ENCODE data around the gene POU6F2. TPM values are rescaled to one million over a fixed set of nuclear protein-coding genes. Genes with fewer than 3 reads are reported as not detected.

The POU6F2 gene
- total RNA-seq, 4 donors from 2014 or later = 0.91 TPM; not detected in 3

- intact Hi-C loops (cut with DNase I; ENCODE audit: low total_unique reads) = no loop called here
- Histone ChIP-seq H3K9me3 (no peaks in the 10 kb centered on the region), H3K27ac (no peak overlapping the region), H3K4me1 (no peaks in the 10 kb centered on the region), H3K4me3 (no peak overlapping the region), H3K27me3 (no peaks in the 10 kb centered on the region), H3K36me3 (no peaks in the 10 kb centered on the region)
- TF ChIP-seq CTCF (IDR thresholded peaks at IDR 0.05) = no peak
- TF ChIP-seq POLR2A (IDR thresholded peaks at IDR 0.05) = no peak
- no peak for DNase-seq
These were observed 65.0 kb downstream of the POU6F2 start for GRCh38 chr7:39042670-39043069.

GRCh38 chr7:39043531-39043930 is 65.8 kb downstream of the POU6F2 start:
- intact Hi-C loops (cut with DNase I; ENCODE audit: low total_unique reads) = no loop called here
- H3K27me3 ChIP-seq = no peaks in the 10 kb centered on the region

GRCh38 chr7:39044489-39044888 is 66.8 kb downstream of the POU6F2 start:
- intact Hi-C loops (cut with DNase I; ENCODE audit: low total_unique reads) = no loop called here
- no peaks in the 10 kb centered on the region for H3K9me3 ChIP-seq

More at GRCh38 chr7:39043531-39043930, 65.8 kb downstream of the POU6F2 start:
- no peaks in the 10 kb centered on the region for H3K9me3 ChIP-seq
- H3K4me1 ChIP-seq = no peaks in the 10 kb centered on the region
- TF ChIP-seq CTCF (IDR thresholded peaks at IDR 0.05) (no peak), POLR2A (IDR thresholded peaks at IDR 0.05) (no peak)
- DNase-seq = no peak
- no peak overlapping the region for H3K4me3 ChIP-seq
- H3K27ac ChIP-seq = no peak overlapping the region
- H3K36me3 ChIP-seq = no peaks in the 10 kb centered on the region

DNA sequence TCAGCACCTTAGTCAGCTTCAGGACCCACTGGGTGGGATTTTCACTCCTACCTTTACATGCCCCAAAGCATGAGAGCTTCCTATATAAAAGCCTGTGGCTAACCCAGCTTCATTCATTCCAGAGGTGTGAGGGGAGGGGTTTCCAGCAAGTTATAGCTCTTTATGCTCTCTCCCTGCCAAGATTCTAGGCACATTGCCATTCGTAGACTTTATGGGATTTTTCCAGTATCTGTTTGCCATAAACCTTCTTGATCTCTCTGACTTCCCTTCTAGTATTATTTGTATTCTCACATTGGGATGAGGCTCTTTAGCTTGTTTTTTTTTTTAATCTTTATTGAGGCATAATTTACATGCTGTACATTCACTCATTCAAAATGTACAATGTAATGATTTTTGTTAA is 67.5 kb downstream of the POU6F2 start:
- no peak overlapping the region for H3K4me3 ChIP-seq
- H3K27me3 ChIP-seq = no peaks in the 10 kb centered on the region
- H3K36me3 ChIP-seq = no peaks in the 10 kb centered on the region
- H3K27ac ChIP-seq = no peak overlapping the region
- H3K9me3 ChIP-seq = no peaks in the 10 kb centered on the region
- no peaks in the 10 kb centered on the region for H3K4me1 ChIP-seq
- intact Hi-C loops (cut with DNase I; ENCODE audit: low total_unique reads) = no loop called here
- no peak for DNase-seq
- TF ChIP-seq POLR2A (IDR thresholded peaks at IDR 0.05) (no peak), CTCF (IDR thresholded peaks at IDR 0.05) (no peak)

More at GRCh38 chr7:39044489-39044888, 66.8 kb downstream of the POU6F2 start:
- Histone ChIP-seq H3K36me3 (no peaks in the 10 kb centered on the region), H3K4me3 (no peak overlapping the region), H3K27ac (no peak overlapping the region), H3K4me1 (no peaks in the 10 kb centered on the region), H3K27me3 (no peaks in the 10 kb centered on the region)
- no peak for DNase-seq
- TF ChIP-seq CTCF (IDR thresholded peaks at IDR 0.05) = no peak

DNA sequence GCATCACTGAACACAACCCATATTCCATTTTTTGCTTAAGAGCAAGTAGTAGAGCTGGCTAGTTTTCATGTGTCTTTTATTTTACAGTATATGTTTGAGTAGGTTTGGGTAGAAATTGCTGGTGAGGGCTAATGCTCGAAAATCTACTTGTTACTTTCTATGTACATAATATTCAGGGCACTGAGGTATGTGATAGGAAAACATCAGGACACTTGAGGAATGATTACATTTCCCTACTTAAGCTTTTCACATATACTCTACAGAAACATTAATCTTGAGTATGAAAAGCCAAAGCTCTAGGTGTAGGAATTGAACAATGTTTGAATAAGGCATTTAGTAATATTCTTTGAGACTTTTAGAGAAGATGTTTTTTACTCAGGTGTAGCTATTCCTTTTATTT is 73.6 kb downstream of the POU6F2 start:
- intact Hi-C loops (cut with DNase I; ENCODE audit: low total_unique reads) = no loop called here
- Histone ChIP-seq H3K4me1 (no peaks in the 10 kb centered on the region), H3K4me3 (no peak overlapping the region), H3K9me3 (no peaks in the 10 kb centered on the region), H3K27ac (no peak overlapping the region), H3K27me3 (no peaks in the 10 kb centered on the region), H3K36me3 (no peaks in the 10 kb centered on the region)
- DNase-seq = no peak
- TF ChIP-seq POLR2A (IDR thresholded peaks at IDR 0.05) (no peak), CTCF (IDR thresholded peaks at IDR 0.05) (no peak)
